Measurements from ENCODE around the gene PTPRJ.

The PTPRJ gene

GRCh38 chr11:48074425-48075181, 94.2 kb downstream of the PTPRJ start:
- DNase-seq = no peak

DNA sequence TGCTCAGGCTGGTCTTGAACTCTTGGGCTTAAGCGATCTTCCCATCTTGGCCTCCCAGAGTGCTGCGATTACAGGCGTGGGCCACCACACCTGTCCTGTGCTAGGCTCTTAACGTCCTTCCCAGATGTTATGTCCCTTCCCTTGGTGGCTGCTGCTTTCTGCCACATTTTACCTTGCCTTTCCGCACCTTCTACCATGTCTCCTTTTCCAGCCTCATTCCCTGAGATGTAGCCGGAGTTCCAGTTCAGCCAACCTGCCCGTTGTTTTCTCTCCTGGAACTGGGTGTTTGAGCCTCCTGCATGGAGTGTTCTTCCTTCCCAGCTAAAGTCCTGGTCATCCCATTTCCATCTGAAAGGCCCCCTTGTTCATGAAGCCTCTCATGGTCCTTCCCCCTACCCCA, 95.3 kb downstream of the PTPRJ start:
- DNase-seq = no peak

DNA sequence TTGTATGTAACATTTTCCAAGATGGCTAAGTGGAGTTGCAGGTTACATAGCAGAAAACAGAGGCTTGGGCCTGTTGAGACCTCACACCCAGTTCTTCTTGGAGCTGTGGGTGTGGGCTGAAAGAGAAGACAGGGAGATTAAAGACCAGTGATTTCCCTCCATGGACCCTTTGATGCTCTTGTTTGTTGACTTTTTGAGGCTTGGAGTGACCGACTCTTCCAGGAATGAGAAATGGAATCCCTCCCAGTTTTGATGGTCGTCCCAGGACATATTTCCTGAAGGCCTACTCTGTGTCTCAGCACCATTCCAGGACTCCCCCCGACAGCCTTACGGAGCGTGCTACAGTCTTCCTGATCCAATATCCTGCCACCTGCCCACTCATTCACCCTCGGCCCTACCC, 96.9 kb downstream of the PTPRJ start:
- no peak for DNase-seq

GRCh38 chr11:48078689-48079088, 98.3 kb downstream of the PTPRJ start:
- DNase-seq = no peak

GRCh38 chr11:48079596-48079995, 99.2 kb downstream of the PTPRJ start:
- DNase-seq = no peak

DNA sequence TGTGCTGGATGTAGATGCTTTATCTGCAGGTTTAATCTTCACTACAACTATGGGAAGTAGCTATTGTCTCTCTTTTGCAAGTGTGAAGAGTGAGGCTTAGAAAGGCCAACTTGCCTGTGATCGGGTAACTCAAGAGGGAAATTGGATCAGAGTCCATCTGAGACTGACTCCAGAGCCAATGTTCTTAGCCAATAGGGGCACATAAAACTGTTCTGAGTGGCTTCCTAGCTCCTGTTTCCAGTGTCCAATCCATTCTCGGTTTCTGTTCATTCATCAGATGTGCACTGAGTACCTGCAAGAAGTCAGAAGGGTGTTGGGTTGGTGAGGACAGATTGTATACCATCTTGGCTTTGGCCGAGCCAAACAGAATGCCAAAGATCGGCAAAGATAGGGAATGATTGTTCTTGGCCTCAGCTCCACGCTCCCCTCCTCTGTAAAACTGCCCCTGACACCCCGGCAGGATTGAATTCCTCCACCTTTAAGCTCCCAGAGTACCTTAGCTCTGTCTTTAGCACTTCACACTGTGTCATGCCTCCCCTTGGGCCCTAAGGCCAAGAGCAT, 100.0 kb downstream of the PTPRJ start:
- no peak for DNase-seq

- DNase-seq = no peak
Observed at GRCh38 chr11:48081151-48082010, 101.0 kb downstream of the PTPRJ start.

DNA sequence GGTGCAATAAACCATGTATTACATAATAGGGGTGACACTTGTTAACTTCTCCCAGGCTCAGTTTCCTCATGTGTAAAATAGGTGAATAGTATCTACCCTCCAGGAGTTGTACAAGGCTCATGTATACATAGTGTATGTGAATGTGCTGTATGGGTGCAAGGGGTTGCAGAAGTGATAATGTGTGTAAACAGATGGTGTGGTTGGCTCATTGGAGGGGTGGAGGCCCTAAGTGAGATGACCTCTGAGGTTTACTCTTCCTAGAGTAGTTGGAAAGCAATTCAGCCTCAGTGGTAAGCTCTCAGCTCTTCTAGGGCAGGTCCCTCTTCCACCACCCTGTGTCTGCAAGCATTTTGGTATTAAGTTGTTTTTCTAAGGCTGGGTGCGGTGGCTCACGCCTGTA, 102.4 kb downstream of the PTPRJ start:
- no peak for DNase-seq

DNA sequence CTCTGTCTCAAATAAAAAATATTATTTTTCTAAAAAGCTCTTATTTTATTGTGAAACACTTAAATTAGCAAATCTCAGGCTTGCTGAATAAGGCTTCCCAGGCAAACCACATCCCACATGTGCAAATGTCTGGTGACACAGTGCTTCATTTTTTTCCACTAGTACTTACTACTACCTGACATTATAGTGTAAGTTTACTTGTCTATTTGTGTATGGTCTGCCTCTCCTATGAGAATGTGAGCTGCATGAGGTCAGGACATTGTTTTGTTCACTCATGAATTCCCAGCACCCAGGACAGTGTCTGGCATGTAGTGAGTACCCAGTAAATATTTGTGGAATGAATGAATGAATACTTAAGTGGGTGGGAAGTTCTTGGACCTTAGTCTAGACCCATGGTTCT, 103.1 kb downstream of the PTPRJ start:
- no peak for DNase-seq

GRCh38 chr11:48085688-48086087, 105.3 kb downstream of the PTPRJ start:
- DNase-seq = no peak

- no peak for DNase-seq
Observed at GRCh38 chr11:48087422-48087821, 107.1 kb downstream of the PTPRJ start.

GRCh38 chr11:48087974-48088681, 107.8 kb downstream of the PTPRJ start:
- peak; percentile 91 for DNase-seq

GRCh38 chr11:48088682-48089050, 108.3 kb downstream of the PTPRJ start:
- peak; percentile 81 for DNase-seq

DNA sequence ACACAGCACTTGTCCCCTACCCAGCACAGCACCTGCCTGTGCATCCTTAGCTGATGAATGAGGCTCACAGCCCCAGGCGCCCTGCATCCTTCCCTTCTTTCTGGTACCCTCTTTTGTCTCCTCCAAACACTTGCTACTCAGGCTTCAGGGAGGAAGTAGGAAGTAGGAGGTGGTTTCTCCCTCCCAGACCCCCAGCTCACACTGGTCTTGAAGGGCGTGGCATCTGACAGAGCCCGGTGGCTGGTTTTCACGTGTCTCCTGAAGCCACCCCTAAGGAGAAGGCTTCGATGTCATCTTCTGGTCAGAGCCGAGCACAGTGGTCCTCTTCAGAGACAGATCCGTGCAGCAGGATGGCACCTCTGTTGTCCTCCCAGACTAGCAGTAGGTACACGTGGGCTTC, 109.8 kb downstream of the PTPRJ start:
- no peak for DNase-seq

DNA sequence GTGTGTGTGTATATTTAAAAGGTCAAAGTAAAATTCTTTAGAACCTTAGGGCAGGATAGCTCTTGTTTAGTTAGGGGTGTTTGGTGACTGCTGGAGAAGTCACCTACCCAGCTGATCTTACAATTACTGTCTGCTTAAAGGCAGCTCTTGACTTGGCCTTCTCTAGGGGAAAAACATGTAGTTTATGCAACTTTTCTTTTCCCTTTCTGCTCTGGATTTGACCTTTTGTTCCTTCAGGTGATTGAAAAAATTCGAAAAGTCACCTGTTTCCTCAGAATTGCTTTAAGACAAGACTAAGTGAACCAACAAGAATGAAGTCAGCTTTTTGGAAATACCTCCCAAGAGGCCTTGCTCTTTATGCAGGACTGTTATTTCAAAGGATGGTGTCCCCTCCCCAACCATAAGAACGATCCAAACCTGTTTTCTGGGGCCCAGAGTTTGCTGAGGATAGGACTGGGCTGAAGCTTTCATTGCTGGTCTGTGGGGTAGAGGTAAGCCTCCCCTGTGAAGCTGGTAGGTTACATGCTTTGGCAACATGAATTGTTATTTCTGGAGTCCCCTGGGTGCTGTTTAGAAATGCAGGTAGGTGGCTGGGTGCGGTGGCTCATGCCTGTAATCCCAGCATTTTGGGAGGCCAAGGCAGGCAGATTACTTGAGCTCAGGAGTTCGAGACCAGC, 111.2 kb downstream of the PTPRJ start:
- DNase-seq = no peak

DNA sequence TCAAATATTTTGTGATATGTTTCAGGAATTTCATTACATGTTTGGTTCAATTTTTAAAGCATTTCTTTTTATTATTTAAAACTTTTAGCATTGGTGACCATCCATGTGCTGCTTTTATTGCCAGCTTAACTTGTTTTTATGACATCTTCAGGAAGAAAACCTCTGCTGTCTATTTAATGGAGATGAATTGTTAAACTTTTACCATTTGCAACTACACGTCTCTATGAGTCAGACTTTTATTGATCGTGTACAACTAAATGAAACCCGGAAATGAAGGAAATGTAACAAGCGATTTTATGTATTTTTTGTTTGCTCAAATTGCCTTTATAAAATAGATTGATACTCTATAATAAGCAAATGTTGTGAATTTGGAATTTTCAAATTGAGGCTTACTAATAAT, 113.0 kb downstream of the PTPRJ start:
- no peak for DNase-seq

GRCh38 chr11:48093795-48094642, 113.7 kb downstream of the PTPRJ start:
- DNase-seq = peak; percentile 83

GRCh38 chr11:48094643-48095339, 114.4 kb downstream of the PTPRJ start:
- DNase-seq = no peak

DNA sequence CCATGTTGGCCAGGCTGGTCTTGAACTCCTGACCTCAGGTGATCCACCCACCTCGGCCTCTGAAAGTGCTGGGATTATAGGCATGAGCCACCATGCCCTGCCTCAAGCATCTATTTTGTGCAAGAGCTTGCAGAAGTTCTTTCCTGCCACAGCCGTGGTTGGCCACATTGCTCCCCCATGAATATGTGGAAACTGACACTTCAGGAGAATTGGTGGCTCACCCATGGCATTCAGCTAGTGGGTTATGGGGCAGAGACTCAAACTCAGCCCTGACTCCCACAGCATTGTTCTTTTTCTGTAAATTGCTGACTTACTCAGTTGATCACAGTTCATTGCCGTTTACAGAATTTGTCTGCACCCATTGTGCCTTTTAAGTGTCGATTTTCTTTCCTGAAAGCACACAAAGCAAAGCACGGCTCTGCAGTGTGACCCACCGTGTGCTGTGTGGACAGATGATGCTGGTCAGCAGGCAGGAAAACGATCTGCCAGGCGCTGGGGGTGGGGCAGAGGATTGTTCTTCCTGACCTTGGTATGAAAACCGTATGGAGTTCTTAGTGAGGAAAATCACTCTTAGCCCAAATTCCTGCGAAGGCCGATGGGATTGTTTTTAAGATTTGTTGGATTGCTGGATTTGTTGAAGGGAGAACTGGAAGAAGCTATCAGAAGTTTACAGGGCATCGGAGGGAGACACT, 115.6 kb downstream of the PTPRJ start:
- DNase-seq = no peak
